Gastroesophageal sphincter (tissue), 3 donors: ENCODE results near the gene MYOF.
"Not testable (repeated sequence)": the region's sequence is repeated elsewhere in the genome, so short reads cannot be mapped to it uniquely, and the experiment has no call there.

Experiments used
- EP300 ChIP-seq: sonication (generic); formaldehyde crosslinking; IDR thresholded peaks from one replicate; pipeline ENCODE4 v1.6.1; 2017; ENCODE audit warnings: antibody characterized with exemption, mild to moderate bottlenecking
- POLR2A ChIP-seq, 2 donors: fragments of 450-650 bp; IDR thresholded peaks; one replicate each; pipeline ENCODE4 v1.6.1; 2017; ENCODE audit warnings: antibody characterized with exemption in 2 of 2, mild to moderate bottlenecking in 2 of 2, moderate library complexity in 1 of 2
- TF ChIP-seq, protein P1 (sequence below), 4 experiments: fragments of 200-600 bp in 2 of 4; fragments of 450-650 bp in 2 of 4; sonication (generic) in 1 of 4; IDR thresholded peaks; one replicate each; pipeline ENCODE4 v1.5.1; 2017 to 2019; ENCODE audit warnings: antibody characterized with exemption in 4 of 4, mild to moderate bottlenecking in 2 of 4, moderate library complexity in 2 of 4

DNA sequence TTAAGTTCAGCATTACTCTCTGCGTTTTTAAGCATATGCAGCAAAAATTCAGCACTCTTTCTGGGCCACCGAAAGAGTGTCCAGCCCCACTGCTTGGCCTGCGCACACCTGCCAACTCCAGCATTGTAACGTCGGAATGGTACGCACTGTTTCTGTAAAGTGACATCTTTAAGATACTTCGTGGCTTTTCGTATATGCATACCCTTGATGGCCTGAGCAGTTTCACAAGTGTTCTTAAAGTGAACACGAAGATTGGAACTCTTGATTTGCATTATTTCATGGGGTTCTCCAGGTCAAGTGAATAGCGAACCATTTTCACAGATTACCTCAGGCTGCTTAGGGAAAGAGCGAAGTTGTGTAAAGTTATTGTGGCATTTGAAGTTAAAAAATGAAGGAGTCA lies 197.9 kb downstream of the MYOF start:
- TF ChIP-seq POLR2A (IDR thresholded peaks at IDR 0.05); EP300: not testable (repeated sequence)
- TF ChIP-seq, protein P1, sequence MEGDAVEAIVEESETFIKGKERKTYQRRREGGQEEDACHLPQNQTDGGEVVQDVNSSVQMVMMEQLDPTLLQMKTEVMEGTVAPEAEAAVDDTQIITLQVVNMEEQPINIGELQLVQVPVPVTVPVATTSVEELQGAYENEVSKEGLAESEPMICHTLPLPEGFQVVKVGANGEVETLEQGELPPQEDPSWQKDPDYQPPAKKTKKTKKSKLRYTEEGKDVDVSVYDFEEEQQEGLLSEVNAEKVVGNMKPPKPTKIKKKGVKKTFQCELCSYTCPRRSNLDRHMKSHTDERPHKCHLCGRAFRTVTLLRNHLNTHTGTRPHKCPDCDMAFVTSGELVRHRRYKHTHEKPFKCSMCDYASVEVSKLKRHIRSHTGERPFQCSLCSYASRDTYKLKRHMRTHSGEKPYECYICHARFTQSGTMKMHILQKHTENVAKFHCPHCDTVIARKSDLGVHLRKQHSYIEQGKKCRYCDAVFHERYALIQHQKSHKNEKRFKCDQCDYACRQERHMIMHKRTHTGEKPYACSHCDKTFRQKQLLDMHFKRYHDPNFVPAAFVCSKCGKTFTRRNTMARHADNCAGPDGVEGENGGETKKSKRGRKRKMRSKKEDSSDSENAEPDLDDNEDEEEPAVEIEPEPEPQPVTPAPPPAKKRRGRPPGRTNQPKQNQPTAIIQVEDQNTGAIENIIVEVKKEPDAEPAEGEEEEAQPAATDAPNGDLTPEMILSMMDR (IDR thresholded peaks at IDR 0.05): not testable (repeated sequence)
